HEK293T (cell line): ENCODE measurements around the gene FBXL19.
A peak's percentile ranks its signal among the peaks of the same experiment; 100 is the strongest.

ENCODE experiments used
- CTCF ChIA-PET: fragments of 350-600 bp; formaldehyde crosslinking; extraction: SDS; loops from one replicate; lab custom pipeline; 2021; ENCODE audit warnings: antibody characterized with exemption, inconsistent platforms; lab: Yijun Ruan, JAX
- POLR2A ChIA-PET: fragments of 350-600 bp; formaldehyde crosslinking; extraction: SDS; loops from one replicate; lab custom pipeline; 2020; ENCODE audit warnings: antibody characterized with exemption, inconsistent platforms; lab: Yijun Ruan, JAX
- DNase-seq: peaks from one replicate; pipeline ENCODE4 v3.0.0; 2012; ENCODE audit warnings: mixed read lengths; ENCODE audit errors: extremely low spot score
- ARNT ChIP-seq: fragments of 450-650 bp; IDR thresholded peaks from 2 replicates; pipeline ENCODE4 v1.6.1; 2017; ENCODE audit warnings: mild to moderate bottlenecking
- BHLHE40 ChIP-seq: fragments of 450-650 bp; IDR thresholded peaks from 2 replicates; pipeline ENCODE4 v1.6.1; 2016; ENCODE audit warnings: mild to moderate bottlenecking, moderate library complexity, borderline replicate concordance
- CTBP1 ChIP-seq: fragments of 450-650 bp; IDR thresholded peaks from 2 replicates; pipeline ENCODE4 v1.6.1; 2016; ENCODE audit warnings: borderline replicate concordance
- ELF4 ChIP-seq: fragments of 450-650 bp; IDR thresholded peaks from 2 replicates; pipeline ENCODE4 v1.6.1; 2017; ENCODE audit warnings: antibody characterized with exemption
- FOXA1 ChIP-seq: fragments of 450-650 bp; IDR thresholded peaks from 2 replicates; pipeline ENCODE4 v1.6.1; 2016; ENCODE audit warnings: mild to moderate bottlenecking
- FOXK2 ChIP-seq: fragments of 450-650 bp; IDR thresholded peaks from 2 replicates; pipeline ENCODE4 v1.6.1; 2016; ENCODE audit warnings: mild to moderate bottlenecking
- FOXM1 ChIP-seq: fragments of 450-650 bp; IDR thresholded peaks from 2 replicates; pipeline ENCODE4 v1.6.1; 2017; ENCODE audit warnings: mild to moderate bottlenecking, borderline replicate concordance
- HDGF ChIP-seq: fragments of 450-650 bp; IDR thresholded peaks from 2 replicates; pipeline ENCODE4 v1.6.1; 2017; ENCODE audit warnings: antibody characterized with exemption, borderline replicate concordance
- L3MBTL2 ChIP-seq: fragments of 450-650 bp; conservative IDR thresholded peaks from 2 replicates; pipeline ENCODE4 v1.6.1; 2016; ENCODE audit warnings: mild to moderate bottlenecking
- LEF1 ChIP-seq: fragments of 450-650 bp; IDR thresholded peaks from 2 replicates; pipeline ENCODE4 v1.6.1; 2017; ENCODE audit warnings: mild to moderate bottlenecking, borderline replicate concordance
- NFRKB ChIP-seq: fragments of 450-650 bp; IDR thresholded peaks from 2 replicates; pipeline ENCODE4 v1.6.1; 2016; ENCODE audit warnings: mild to moderate bottlenecking, moderate library complexity
- SP1 ChIP-seq: fragments of 450-650 bp; IDR thresholded peaks from 2 replicates; pipeline ENCODE4 v1.6.1; 2017
- SUZ12 ChIP-seq: fragments of 450-650 bp; IDR thresholded peaks from 2 replicates; pipeline ENCODE4 v1.6.1; 2016; ENCODE audit warnings: mild to moderate bottlenecking
- TARDBP ChIP-seq: fragments of 450-650 bp; IDR thresholded peaks from 2 replicates; pipeline ENCODE4 v1.6.1; 2016
- ZNF384 ChIP-seq: fragments of 450-650 bp; IDR thresholded peaks from 2 replicates; pipeline ENCODE4 v1.6.1; 2016
- TF ChIP-seq, protein P1 (sequence below): fragments of 450-650 bp; IDR thresholded peaks from 2 replicates; pipeline ENCODE4 v1.6.1; 2016

FBXL19 gene

DNA sequence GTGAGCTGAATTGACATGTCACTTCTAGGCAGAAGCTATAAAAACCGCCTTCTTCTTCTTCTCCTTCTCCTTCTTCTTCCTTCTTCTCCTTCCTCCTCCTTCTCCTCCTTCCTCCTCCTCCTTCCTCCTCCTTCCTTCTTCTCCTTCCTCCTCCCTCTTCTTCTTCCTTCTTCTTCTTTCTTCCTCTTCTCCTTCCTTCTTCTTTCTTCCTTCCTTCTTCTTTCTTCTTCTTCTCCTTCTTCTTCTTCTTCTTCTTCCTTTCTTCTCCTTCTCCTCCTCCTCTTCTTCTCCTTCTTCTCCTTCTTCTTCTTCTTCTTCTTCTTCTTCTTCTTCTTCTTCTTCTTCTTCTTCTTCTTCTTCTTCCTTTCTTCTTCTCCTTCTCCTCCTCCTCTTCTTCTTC lies 4.8 kb upstream of the FBXL19 start:
- ChIA-PET POLR2A (interaction anchor here (1.2 to 2.0 kb wide), 3 partner anchors 8 to 22 kb away, joined by 5 to 8 read pairs (median 6); partner anchors contain the start of gene CTF1), CTCF (interaction anchor here (0.7 to 4.8 kb wide), 4 partner anchors 20 to 253 kb away, joined by 3 to 34 read pairs (median 3); no protein-coding TSS in a partner anchor)
- TF ChIP-seq, protein P1, sequence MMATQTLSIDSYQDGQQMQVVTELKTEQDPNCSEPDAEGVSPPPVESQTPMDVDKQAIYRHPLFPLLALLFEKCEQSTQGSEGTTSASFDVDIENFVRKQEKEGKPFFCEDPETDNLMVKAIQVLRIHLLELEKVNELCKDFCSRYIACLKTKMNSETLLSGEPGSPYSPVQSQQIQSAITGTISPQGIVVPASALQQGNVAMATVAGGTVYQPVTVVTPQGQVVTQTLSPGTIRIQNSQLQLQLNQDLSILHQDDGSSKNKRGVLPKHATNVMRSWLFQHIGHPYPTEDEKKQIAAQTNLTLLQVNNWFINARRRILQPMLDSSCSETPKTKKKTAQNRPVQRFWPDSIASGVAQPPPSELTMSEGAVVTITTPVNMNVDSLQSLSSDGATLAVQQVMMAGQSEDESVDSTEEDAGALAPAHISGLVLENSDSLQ: no peak
- TF ChIP-seq NFRKB (no peak), SP1 (no peak), FOXM1 (no peak), HDGF (no peak), ARNT (no peak), LEF1 (no peak)
- no peak for DNase-seq

DNA sequence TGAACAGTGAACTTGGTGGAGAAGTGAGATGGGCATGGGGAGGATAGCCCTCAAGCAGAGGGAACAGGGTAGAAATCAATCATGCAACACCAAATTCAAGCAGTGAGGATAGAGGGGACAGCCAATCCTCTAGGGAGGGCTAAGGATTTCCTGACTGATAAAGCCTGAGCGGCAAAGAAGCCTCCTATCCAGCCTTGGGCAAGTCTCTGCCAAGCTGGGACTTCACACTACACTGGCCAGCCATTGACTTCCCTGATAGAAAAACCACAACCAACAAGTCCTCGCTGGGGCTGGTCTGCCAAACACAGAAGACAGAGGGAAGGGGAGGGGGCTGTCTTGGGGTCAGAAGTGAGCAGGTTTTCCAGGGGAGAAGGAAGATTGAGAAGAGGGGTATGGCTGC lies 2.5 kb upstream of the FBXL19 start:
- ChIA-PET CTCF (interaction anchor here (4.8 kb wide), 1 partner anchor 75 kb away, joined by 34 read pairs; no protein-coding TSS in a partner anchor), POLR2A (interaction anchor here (1.1 kb wide), 1 partner anchor 76 kb away, joined by 4 read pairs; no protein-coding TSS in a partner anchor)
- DNase-seq: no peak
- no peak for TF ChIP-seq FOXA1
- TF ChIP-seq CTBP1: no peak
- no peak for TF ChIP-seq ELF4
- TF ChIP-seq, protein P1: no peak
- TF ChIP-seq FOXM1: no peak
- no peak for TF ChIP-seq ARNT
- no peak for TF ChIP-seq SP1
- TF ChIP-seq BHLHE40: no peak
- TF ChIP-seq LEF1: no peak
- no peak for TF ChIP-seq TARDBP
- no peak for TF ChIP-seq HDGF
- TF ChIP-seq L3MBTL2: no peak
- TF ChIP-seq NFRKB: no peak
- TF ChIP-seq ZNF384: no peak
- no peak for TF ChIP-seq SUZ12
- no peak for TF ChIP-seq FOXK2

DNA sequence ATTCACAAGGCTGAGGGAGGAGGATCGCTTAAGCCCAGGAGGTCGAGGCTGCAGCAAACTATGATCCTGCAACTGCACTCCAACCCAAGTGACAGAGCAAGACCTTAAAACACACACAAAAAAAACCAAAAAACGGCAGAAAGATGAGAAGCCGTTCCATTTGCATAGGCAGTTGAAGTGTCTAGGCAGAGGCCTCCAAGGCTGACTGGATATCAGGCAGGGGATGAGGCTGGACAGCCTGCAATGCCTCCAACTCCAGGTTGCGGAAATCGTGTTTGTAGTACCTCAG lies 2.0 kb upstream of the FBXL19 start:
- TF ChIP-seq FOXM1 (no peak), SP1 (no peak), ZNF384 (no peak), HDGF (no peak), TARDBP (no peak), CTBP1 (no peak), NFRKB (no peak), LEF1 (no peak), ARNT (no peak), SUZ12 (no peak), BHLHE40 (no peak)
- TF ChIP-seq, protein P1: no peak
- ChIA-PET POLR2A (no interaction called here), CTCF (interaction anchor here (0.6 to 4.8 kb wide), 2 partner anchors 47 to 76 kb away, joined by 3 to 34 read pairs; no protein-coding TSS in a partner anchor)
- no peak for DNase-seq

DNA sequence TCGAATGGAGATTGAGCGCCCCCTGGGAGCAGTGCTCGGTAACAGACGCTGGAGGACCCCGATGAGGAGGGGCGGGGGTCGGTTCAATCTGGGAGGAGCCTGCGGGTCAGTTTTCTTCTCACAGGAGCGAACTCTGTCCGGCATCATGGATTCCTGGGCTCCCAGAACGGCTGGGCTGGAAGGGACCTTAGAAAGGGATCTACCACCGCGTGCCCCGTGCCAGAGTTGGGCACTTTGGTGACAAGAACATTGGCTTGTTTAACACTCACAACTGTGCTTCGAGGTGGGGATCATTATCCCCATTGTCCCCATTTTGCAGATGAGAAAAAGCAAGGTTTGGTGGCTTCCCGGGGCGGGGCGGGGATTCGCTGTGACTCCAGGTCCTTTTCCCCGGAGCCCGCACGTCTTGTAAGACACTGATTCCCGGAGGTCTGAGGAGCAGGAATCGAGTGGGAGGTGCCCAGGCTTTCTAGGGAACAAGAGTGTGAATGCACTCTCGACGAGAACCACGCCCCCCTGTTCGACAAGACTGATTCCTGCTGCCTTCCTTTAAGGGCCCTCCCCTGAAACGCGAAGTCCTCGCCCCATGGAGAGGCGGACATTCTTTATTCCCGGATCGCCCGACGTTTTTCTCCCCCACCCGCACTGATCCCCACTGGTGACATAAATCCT lies 1.5 kb upstream of the FBXL19 start:
- ChIA-PET CTCF (interaction anchor here (0.6 to 4.8 kb wide), 5 partner anchors 20 to 88 kb away, joined by 3 to 34 read pairs (median 3); no protein-coding TSS in a partner anchor), POLR2A (interaction anchor here (0.6 to 1.0 kb wide), 5 partner anchors 20 to 117 kb away, joined by 3 to 6 read pairs (median 4); no protein-coding TSS in a partner anchor)
- peak; percentile 95 for DNase-seq
- TF ChIP-seq HDGF (0 out of 2 replicates have a peak, but pooled peaks have one; percentile 68), FOXA1 (no peak), SUZ12 (no peak), L3MBTL2 (peak; percentile 80)

DNA sequence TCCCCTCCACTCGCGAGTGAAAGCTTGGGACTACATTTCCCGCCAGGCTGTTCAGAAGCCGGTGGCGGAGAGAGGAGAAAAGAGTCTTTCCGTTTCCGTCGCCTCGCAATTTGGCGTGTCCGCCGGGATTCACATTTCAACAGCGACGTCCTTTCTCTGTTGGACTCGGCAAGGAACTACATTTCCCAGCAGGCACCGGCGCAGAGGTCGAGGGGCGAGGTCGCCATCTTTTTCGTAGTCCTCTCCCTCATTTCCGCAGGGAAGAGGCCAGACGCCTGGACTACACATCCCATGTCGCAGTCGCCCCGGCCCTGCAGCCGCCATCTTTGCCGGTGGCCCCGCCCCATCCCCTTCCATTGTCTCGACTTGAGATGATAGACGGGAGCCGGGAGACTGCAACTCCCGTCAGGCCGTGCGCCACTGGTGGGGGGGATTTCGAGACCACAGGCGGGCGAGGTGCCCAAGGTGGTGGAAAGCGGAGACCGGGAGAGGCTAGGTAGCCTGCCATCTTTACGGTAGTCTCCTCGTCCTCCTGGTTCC lies 882 bp upstream of the FBXL19 start:
- TF ChIP-seq LEF1 (no peak), NFRKB (no peak), FOXM1 (no peak), ELF4 (no peak), HDGF (peak; percentile 12; the same call in 1 of the 2 replicates), SUZ12 (peak; percentile 82)
- TF ChIP-seq, protein P1: no peak
- ChIA-PET CTCF (interaction anchor here (0.6 to 0.8 kb wide), 3 partner anchors 21 to 89 kb away, joined by 3 to 5 read pairs (median 3); no protein-coding TSS in a partner anchor), POLR2A (interaction anchor here (0.6 to 1.0 kb wide), 5 partner anchors 20 to 117 kb away, joined by 3 to 6 read pairs (median 4); no protein-coding TSS in a partner anchor)
- peak; percentile 97 for DNase-seq
